Panc1 (cell line): Measurements from ENCODE around the gene ADGRV1. TPM values are rescaled to one million over a fixed set of nuclear protein-coding genes. Genes with fewer than 3 reads are reported as not detected.

Experiments used
- ATAC-seq: fragments of 200-7000 bp; cut with Tn5 transposase; 2 replicates; pipeline ENCODE4 v1.9.1; 2020; ENCODE audit warnings: mild to moderate bottlenecking, moderate library complexity
- BruUV-seq: library from RNA; stranded (reverse); fragments of 400-500 nt; replicated peaks from 2 replicates; lab custom pipeline; 2021; lab: Mats Ljungman, UMichigan
- CTCF ChIA-PET: fragments of 300-600 bp; sonication (Branson Sonifier 250); formaldehyde crosslinking; loops from one replicate; lab custom pipeline; 2022; ENCODE audit warnings: antibody characterized with exemption; lab: Charles Lee
- POLR2A ChIA-PET: fragments of 300-600 bp; sonication (Branson Sonifier 250); formaldehyde crosslinking; loops from one replicate; lab custom pipeline; 2022; ENCODE audit warnings: antibody characterized with exemption; lab: Charles Lee
- DNase-seq: peaks from one replicate; pipeline ENCODE4 v3.0.0-alpha.2; 2010; ENCODE audit warnings: low read depth, low spot score
- H3K27ac ChIP-seq: 2 replicates; pipeline ENCODE4 v1.5.1; 2011; ENCODE audit warnings: mild to moderate bottlenecking, low read length, inconsistent platforms
- H3K27me3 ChIP-seq: fragments of 200-500 bp; sonication (Bioruptor generic); 2 replicates; pipeline ENCODE4 v1.6.0; 2014; ENCODE audit warnings: low read length, inconsistent platforms; ENCODE audit not compliant: control insufficient read depth, insufficient read depth
- H3K36me3 ChIP-seq: fragments of 200-500 bp; sonication (Bioruptor generic); 2 replicates; pipeline ENCODE4 v1.5.1; 2014; ENCODE audit warnings: inconsistent platforms, mild to moderate bottlenecking, low read length, moderate library complexity; ENCODE audit not compliant: control insufficient read depth, insufficient read depth
- H3K4me1 ChIP-seq: 2 replicates; pipeline ENCODE4 v1.5.1; 2011; ENCODE audit warnings: inconsistent platforms, mild to moderate bottlenecking, low read length, moderate library complexity; ENCODE audit not compliant: control insufficient read depth, insufficient read depth
- H3K4me3 ChIP-seq, 2 experiments: 2 replicates each; pipeline ENCODE4 v1.5.1; 2011 to 2012; ENCODE audit warnings: low read depth in 2 of 2, low read length in 2 of 2, mild to moderate bottlenecking in 2 of 2, inconsistent platforms in 1 of 2, moderate library complexity in 1 of 2
- H3K9me3 ChIP-seq: fragments of 200-500 bp; sonication (Bioruptor generic); 2 replicates; pipeline ENCODE4 v1.5.1; 2014; ENCODE audit warnings: low read depth, mild to moderate bottlenecking, inconsistent platforms, low read length, moderate library complexity; ENCODE audit not compliant: control insufficient read depth, insufficient read depth
- POLR2AphosphoS5 ChIP-seq: IDR thresholded peaks from 2 replicates; pipeline ENCODE4 v1.6.1; 2012; ENCODE audit warnings: mild to moderate bottlenecking, low read depth, low read length, moderate library complexity
- SIN3A ChIP-seq: IDR thresholded peaks from 2 replicates; pipeline ENCODE4 v1.6.1; 2012; ENCODE audit warnings: low read depth, mild to moderate bottlenecking, low read length, moderate library complexity, borderline replicate concordance; ENCODE audit not compliant: insufficient read depth
- TCF7L2 ChIP-seq: IDR thresholded peaks from 2 replicates; pipeline ENCODE4 v1.6.1; 2011; ENCODE audit warnings: mild to moderate bottlenecking, low read depth, low read length, inconsistent platforms
- in situ Hi-C: cut with HindIII; loops from 2 replicates; pipeline ENCODE4 v1.10.0; 2016; ENCODE audit warnings: low sequenced_read_pairs, low pct_unique_long_range_greater_than_20kb
- intact Hi-C: fragments of 100-400 bp; cut with micrococcal nuclease; formaldehyde crosslinking; loops from one replicate; pipeline ENCODE4 v1.10.0; 2022; ENCODE audit not compliant: unreplicated experiment
- total RNA-seq: library from RNA; stranded (reverse); gene quantifications from one replicate; pipeline ENCODE4 v1.2.1, GENCODE V29; 2021; ENCODE audit not compliant: unreplicated experiment
- TF ChIP-seq, protein P1 (sequence below): fragments of 450-650 bp; IDR thresholded peaks from 2 replicates; pipeline ENCODE4 v1.5.1; 2017; ENCODE audit warnings: mild to moderate bottlenecking
- TF ChIP-seq, protein P2 (sequence below), 2 experiments: IDR thresholded peaks; 2 replicates each; pipeline ENCODE4 v1.6.1; 2011 to 2012; ENCODE audit warnings: low read depth in 2 of 2, control low read depth in 1 of 2, low read length in 1 of 2, mild to moderate bottlenecking in 1 of 2, moderate library complexity in 1 of 2; ENCODE audit not compliant: insufficient read depth in 1 of 2

ADGRV1 gene
- total RNA-seq, 1 experiment from 2014 or later, result 0.49 TPM

DNA sequence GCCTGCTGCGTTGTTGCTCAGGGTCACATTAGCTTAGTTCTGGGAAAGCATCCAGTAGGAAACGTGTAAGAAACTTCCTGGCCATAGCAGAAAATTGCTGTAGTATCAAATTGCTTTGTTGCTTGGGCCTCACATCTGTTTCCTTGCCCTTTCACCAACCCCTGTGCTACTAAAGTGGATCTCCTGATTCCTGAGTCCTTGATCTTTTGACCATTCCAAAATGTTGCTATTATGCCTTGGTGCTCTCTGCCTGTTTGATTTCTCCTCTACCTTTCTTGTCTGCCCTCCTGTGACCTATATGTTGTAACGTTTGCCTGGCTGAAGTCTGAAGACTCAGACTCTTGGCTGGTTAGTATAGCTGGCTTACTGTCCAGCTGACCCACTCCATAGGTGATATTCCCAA lies 350.5 kb downstream of the ADGRV1 start:
- Histone ChIP-seq H3K27me3 (peaks cover 3% of the 10 kb centered on the region; the same call in 1 of the 2 replicates), H3K4me1 (no peaks in the 10 kb centered on the region), H3K9me3 (no peaks in the 10 kb centered on the region), H3K4me3 (no peak overlapping the region), H3K27ac (no peak overlapping the region), H3K36me3 (no peaks in the 10 kb centered on the region)
- no TSS peak for BruUV-seq
- intact Hi-C loops, result no loop called here
- ATAC-seq, result no peak
- ChIA-PET POLR2A (no interaction called here), CTCF (interaction anchor here (0.6 kb wide), 1 partner anchor 22 kb away, joined by 3 read pairs; no protein-coding TSS in a partner anchor)
- in situ Hi-C loops, result no loop called here
- DNase-seq, result no peak
- TF ChIP-seq POLR2AphosphoS5 (no peak), SIN3A (no peak), TCF7L2 (no peak)
- TF ChIP-seq, protein P1, sequence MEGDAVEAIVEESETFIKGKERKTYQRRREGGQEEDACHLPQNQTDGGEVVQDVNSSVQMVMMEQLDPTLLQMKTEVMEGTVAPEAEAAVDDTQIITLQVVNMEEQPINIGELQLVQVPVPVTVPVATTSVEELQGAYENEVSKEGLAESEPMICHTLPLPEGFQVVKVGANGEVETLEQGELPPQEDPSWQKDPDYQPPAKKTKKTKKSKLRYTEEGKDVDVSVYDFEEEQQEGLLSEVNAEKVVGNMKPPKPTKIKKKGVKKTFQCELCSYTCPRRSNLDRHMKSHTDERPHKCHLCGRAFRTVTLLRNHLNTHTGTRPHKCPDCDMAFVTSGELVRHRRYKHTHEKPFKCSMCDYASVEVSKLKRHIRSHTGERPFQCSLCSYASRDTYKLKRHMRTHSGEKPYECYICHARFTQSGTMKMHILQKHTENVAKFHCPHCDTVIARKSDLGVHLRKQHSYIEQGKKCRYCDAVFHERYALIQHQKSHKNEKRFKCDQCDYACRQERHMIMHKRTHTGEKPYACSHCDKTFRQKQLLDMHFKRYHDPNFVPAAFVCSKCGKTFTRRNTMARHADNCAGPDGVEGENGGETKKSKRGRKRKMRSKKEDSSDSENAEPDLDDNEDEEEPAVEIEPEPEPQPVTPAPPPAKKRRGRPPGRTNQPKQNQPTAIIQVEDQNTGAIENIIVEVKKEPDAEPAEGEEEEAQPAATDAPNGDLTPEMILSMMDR, result no peak
- TF ChIP-seq, protein P2, sequence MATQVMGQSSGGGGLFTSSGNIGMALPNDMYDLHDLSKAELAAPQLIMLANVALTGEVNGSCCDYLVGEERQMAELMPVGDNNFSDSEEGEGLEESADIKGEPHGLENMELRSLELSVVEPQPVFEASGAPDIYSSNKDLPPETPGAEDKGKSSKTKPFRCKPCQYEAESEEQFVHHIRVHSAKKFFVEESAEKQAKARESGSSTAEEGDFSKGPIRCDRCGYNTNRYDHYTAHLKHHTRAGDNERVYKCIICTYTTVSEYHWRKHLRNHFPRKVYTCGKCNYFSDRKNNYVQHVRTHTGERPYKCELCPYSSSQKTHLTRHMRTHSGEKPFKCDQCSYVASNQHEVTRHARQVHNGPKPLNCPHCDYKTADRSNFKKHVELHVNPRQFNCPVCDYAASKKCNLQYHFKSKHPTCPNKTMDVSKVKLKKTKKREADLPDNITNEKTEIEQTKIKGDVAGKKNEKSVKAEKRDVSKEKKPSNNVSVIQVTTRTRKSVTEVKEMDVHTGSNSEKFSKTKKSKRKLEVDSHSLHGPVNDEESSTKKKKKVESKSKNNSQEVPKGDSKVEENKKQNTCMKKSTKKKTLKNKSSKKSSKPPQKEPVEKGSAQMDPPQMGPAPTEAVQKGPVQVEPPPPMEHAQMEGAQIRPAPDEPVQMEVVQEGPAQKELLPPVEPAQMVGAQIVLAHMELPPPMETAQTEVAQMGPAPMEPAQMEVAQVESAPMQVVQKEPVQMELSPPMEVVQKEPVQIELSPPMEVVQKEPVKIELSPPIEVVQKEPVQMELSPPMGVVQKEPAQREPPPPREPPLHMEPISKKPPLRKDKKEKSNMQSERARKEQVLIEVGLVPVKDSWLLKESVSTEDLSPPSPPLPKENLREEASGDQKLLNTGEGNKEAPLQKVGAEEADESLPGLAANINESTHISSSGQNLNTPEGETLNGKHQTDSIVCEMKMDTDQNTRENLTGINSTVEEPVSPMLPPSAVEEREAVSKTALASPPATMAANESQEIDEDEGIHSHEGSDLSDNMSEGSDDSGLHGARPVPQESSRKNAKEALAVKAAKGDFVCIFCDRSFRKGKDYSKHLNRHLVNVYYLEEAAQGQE (IDR thresholded peaks at IDR 0.05; ENCODE audit: insufficient read depth in 1 of 2, low read depth in 2 of 2, low read length in 1 of 2), result no peak

DNA sequence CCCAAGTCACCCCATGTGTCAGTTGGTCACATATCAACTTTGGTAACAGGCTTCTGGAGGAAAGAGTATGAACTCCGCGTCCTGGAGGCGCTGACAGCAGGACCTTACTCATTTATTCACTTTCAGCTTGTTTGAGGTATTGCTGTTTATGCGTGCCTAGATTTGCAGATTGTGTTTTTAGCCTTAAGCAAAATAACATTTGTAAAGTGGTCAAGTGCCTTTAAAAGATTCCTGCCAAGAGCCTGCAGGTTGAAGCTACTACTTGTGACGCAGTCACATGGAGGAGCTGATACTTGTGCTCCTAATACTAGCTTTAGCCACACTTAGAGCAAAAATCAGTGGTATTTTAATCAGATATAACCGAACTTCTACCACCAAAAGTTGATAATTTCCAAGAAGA lies 351.3 kb downstream of the ADGRV1 start:
- no peak overlapping the region for H3K4me3 ChIP-seq
- in situ Hi-C loops (no loop called here), intact Hi-C loops (no loop called here)
- no peaks in the 10 kb centered on the region for H3K36me3 ChIP-seq
- ChIA-PET CTCF (no interaction called here), POLR2A (no interaction called here)
- H3K9me3 ChIP-seq, result no peaks in the 10 kb centered on the region
- TF ChIP-seq POLR2AphosphoS5 (no peak), SIN3A (no peak), TCF7L2 (no peak)
- TF ChIP-seq, protein P2 (IDR thresholded peaks at IDR 0.05; ENCODE audit: insufficient read depth in 1 of 2, low read depth in 2 of 2, low read length in 1 of 2), result no peak
- TF ChIP-seq, protein P1, result no peak
- ATAC-seq, result no peak
- no peaks in the 10 kb centered on the region for H3K4me1 ChIP-seq
- no peak for DNase-seq
- no TSS peak for BruUV-seq
- H3K27me3 ChIP-seq, result peaks cover 3% of the 10 kb centered on the region; the same call in 1 of the 2 replicates
- no peak overlapping the region for H3K27ac ChIP-seq
